HG02763 (cell line): ENCODE data around the gene MTA1.

Experiments
- ATAC-seq: cut with Tn5 transposase; IDR thresholded peaks from one replicate; pipeline ENCODE4 v1.9.1; 2021; ENCODE audit warnings: mild to moderate bottlenecking, moderate library complexity; ENCODE audit not compliant: unreplicated experiment

Gene MTA1

GRCh38 chr14:105419195-105420091 is at the start of gene MTA1:
TSS of gene MTA1 (plus strand) at chr14:105419827. CDS start at chr14:105420036, 209 bp downstream.
- ATAC-seq: peak; percentile 43

GRCh38 chr14:105374389-105374788 is 45.2 kb upstream of the MTA1 start:
- no peak for ATAC-seq

- ATAC-seq: no peak
Observed at GRCh38 chr14:105375635-105376057, 44.0 kb upstream of the MTA1 start.

- ATAC-seq: no peak
Observed at GRCh38 chr14:105376521-105377440, 42.8 kb upstream of the MTA1 start.

- no peak for ATAC-seq
Observed at GRCh38 chr14:105377555-105378182, 42.0 kb upstream of the MTA1 start.

DNA sequence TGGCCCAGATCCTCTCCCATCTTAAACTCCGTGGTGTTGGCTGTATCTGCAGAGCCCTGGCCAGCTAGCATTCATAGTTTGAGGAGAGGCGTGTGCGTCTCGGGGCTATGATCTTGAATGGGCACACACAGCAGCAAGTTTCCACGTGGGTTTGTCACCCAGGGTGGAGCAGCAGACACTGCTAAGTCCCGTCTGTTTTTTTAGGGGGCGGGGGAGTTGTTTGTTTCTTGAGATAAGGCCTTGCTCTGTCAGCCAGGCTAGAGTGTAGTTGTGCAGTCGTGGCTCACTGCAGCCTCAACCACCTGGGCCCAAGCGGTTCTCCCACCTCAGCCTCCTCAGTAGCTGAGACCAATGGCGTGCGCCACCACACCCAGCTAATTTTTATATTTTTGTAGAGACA is 41.4 kb upstream of the MTA1 start:
- ATAC-seq: no peak

GRCh38 chr14:105378873-105379685 is 40.5 kb upstream of the MTA1 start:
- no peak for ATAC-seq

- no peak for ATAC-seq
Observed at GRCh38 chr14:105379946-105380345, 39.7 kb upstream of the MTA1 start.

GRCh38 chr14:105380756-105381155 is 38.9 kb upstream of the MTA1 start:
- no peak for ATAC-seq

GRCh38 chr14:105381446-105382342 is 37.9 kb upstream of the MTA1 start:
- no peak for ATAC-seq

GRCh38 chr14:105382343-105383082 is 37.1 kb upstream of the MTA1 start:
- no peak for ATAC-seq

DNA sequence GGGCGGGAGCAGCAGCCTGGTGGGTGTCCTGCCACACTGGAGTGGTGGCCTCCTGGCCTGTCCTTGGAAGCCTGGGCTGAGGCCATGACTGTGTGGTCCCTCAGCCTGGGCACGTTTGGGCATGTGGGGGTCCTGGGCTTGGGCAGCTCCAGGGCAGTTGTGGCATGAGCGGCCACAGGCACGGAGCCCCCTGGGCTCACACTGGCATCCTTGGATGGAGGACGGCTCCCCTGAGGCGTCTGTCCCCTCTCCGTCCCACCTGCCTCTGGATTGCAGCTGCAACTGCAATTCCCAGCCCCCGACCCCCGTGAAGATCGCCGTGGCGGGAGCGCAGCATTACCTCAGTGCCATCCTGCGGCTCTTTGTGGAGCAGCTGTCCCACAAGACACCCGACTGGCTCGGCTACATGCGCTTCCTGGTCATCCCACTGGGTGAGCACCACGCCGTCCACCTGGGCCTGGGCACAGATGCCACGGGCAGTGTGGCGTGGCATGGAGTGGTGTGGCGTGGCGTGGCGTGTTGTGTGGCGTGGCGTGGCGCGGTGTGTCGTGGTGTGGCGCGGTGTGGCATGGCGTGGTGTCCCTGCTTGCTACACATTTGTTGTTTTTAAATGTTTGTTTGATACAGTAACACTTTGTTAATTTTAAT is 36.4 kb upstream of the MTA1 start:
- ATAC-seq: no peak

DNA sequence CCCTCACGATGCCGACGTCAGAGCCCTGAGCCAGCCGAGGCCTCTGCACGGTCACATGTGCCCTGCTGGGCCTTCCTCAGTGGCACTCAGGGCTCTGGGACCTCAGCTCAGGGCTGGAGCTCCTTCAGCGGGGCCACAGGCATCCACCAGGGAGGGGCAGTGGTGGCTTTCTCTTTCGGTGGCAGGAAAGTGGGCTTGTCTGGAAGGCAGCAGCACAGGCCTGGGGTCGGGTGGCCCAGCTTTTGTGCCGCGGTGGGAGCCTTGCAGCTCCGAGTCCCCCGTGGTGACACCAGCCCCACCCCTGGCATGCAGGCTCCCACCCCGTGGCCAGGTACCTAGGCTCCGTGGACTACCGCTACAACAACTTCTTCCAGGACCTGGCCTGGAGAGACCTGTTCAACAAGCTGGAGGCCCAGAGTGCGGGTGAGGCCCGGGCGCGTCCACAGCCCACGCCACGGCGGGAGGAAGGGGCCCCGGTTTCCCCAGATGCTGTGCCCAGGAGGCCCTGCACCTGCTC is 35.5 kb upstream of the MTA1 start:
- ATAC-seq: no peak

- ATAC-seq: no peak
Observed at GRCh38 chr14:105384605-105385321, 34.9 kb upstream of the MTA1 start.

- no peak for ATAC-seq
Observed at GRCh38 chr14:105385322-105385637, 34.3 kb upstream of the MTA1 start.

- no peak for ATAC-seq
Observed at GRCh38 chr14:105385698-105386365, 33.8 kb upstream of the MTA1 start.
